Measurements from ENCODE around the gene TACC2.

The TACC2 gene

GRCh38 chr10:122124808-122125207 lies 135.8 kb downstream of the TACC2 start:
- no peak for DNase-seq

- DNase-seq, result no peak
Observed at GRCh38 chr10:122126763-122127659, 138.0 kb downstream of the TACC2 start.

GRCh38 chr10:122127943-122128342 lies 139.0 kb downstream of the TACC2 start:
- DNase-seq, result peak; percentile 65

GRCh38 chr10:122128357-122128756 lies 139.4 kb downstream of the TACC2 start:
- DNase-seq, result no peak

GRCh38 chr10:122130474-122131110 lies 141.6 kb downstream of the TACC2 start:
- DNase-seq, result no peak

GRCh38 chr10:122132331-122132755 lies 143.4 kb downstream of the TACC2 start:
- peak; percentile 79 for DNase-seq

GRCh38 chr10:122132882-122133565 lies 144.1 kb downstream of the TACC2 start:
- no peak for DNase-seq

- no peak for DNase-seq
Observed at GRCh38 chr10:122135251-122136025, 146.5 kb downstream of the TACC2 start.

GRCh38 chr10:122138831-122139625 lies 150.1 kb downstream of the TACC2 start:
- DNase-seq, result no peak

- no peak for DNase-seq
Observed at GRCh38 chr10:122139627-122140170, 150.7 kb downstream of the TACC2 start.

- peak; percentile 55 for DNase-seq
Observed at GRCh38 chr10:122140461-122140902, 151.5 kb downstream of the TACC2 start.

- DNase-seq, result no peak
Observed at GRCh38 chr10:122140941-122141623, 152.1 kb downstream of the TACC2 start.

- DNase-seq, result no peak
Observed at GRCh38 chr10:122141821-122142640, 153.1 kb downstream of the TACC2 start.

- no peak for DNase-seq
Observed at GRCh38 chr10:122142641-122143237, 153.8 kb downstream of the TACC2 start.

- no peak for DNase-seq
Observed at GRCh38 chr10:122143238-122143841, 154.4 kb downstream of the TACC2 start.

GRCh38 chr10:122144199-122144598 lies 155.2 kb downstream of the TACC2 start:
- no peak for DNase-seq

GRCh38 chr10:122145113-122145512 lies 156.2 kb downstream of the TACC2 start:
- DNase-seq, result no peak

GRCh38 chr10:122147663-122148062 lies 158.7 kb downstream of the TACC2 start:
- no peak for DNase-seq

All from NCI-H510A treated with DMSO at 0.1 percent for 48 hours (cell line).